ENCODE measurements around the gene RBM24. TPM values are rescaled to one million over a fixed set of nuclear protein-coding genes. Genes with fewer than 3 reads are reported as not detected.

The RBM24 gene
- total and polyA plus RNA-seq, 2 experiments from 2014 or later = 0.29 to 0.97 TPM

GRCh38 chr6:17293395-17293794 is 12.2 kb downstream of the RBM24 start:
- no peak for DNase-seq (ENCODE audit: low spot score)
- H2AFZ ChIP-seq = no peak overlapping the region
- H4K20me1 ChIP-seq (ENCODE audit: insufficient read depth, poor library complexity, severe bottlenecking) = no peaks in the 10 kb centered on the region
- 94% methylated on average over 1 of the region's 1 CpG for WGBS (ENCODE audit: low lambda C conversion rate, missing lambda C conversion rate)
- H3K36me3 ChIP-seq (replicated peaks; ENCODE audit: insufficient read depth, low read depth) = no peaks in the 10 kb centered on the region
- H3K27me3 ChIP-seq = no peaks in the 10 kb centered on the region
- no peaks in the 10 kb centered on the region for H3K79me2 ChIP-seq
- TF ChIP-seq EZH2phosphoT487 (IDR thresholded peaks at IDR 0.05; ENCODE audit: low read depth, severe bottlenecking, unreplicated experiment) (no peak), CTCF (IDR thresholded peaks at IDR 0.05; ENCODE audit: poor library complexity) (no peak), EZH2 (IDR thresholded peaks at IDR 0.05; ENCODE audit: borderline replicate concordance) (no peak)
- no peaks in the 10 kb centered on the region for H3K9me3 ChIP-seq (ENCODE audit: low read depth)
- no peak overlapping the region for H3K4me2 ChIP-seq
- H3K27ac ChIP-seq = no peak overlapping the region
- H3K4me3 ChIP-seq = no peak overlapping the region
- H3K9me2 ChIP-seq (replicated peaks; ENCODE audit: insufficient read depth) = no peaks in the 10 kb centered on the region
- H3K4me1 ChIP-seq (ENCODE audit: insufficient read depth) = peaks cover 3% of the 10 kb centered on the region

DNA sequence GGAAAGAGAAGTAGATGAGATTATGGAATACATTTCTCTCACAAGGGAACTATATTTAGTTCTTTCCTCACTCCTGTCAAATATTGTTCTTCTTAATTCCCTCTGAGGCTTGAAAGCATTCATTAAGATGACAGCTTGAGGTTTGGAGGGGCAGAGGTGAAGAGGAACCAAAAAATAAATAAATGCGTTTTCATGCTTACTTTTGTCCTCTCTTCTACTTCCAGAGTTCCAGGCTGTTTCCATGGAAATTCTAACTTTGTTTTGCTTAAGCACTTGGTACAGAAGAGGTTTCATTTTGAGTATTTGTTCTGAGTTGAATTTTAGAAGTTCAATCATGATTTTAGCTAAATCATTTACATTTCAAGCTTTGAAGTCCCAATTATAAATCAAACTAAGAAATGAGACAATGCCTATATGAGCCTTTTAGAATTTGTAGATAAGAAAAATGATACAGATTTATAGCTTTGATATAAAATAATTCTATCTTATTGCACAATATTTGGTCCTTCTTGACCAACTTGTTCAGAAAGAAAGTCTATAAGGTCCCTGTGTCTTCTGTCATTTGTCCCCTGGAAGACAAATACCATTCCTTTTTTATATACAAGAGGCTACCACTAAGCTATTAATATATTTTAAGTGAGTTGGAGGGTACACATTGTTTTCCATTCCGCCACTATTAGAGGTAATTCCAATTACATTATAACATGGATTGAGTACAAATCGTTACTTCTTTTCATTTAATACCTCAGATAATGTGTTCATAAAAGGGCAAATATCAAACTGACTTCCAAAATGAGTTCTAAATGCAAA is 16.3 kb downstream of the RBM24 start:
- H3K36me3 ChIP-seq (replicated peaks; ENCODE audit: insufficient read depth, low read depth) = no peaks in the 10 kb centered on the region
- DNase-seq (ENCODE audit: low spot score) = no peak
- H3K79me2 ChIP-seq = no peaks in the 10 kb centered on the region
- H4K20me1 ChIP-seq (ENCODE audit: insufficient read depth, poor library complexity, severe bottlenecking) = no peaks in the 10 kb centered on the region
- H3K4me1 ChIP-seq (ENCODE audit: insufficient read depth) = no peaks in the 10 kb centered on the region
- H3K4me2 ChIP-seq = no peak overlapping the region
- WGBS (ENCODE audit: low lambda C conversion rate, missing lambda C conversion rate) = 82% methylated on average over 3 of the region's 3 CpGs
- no peak overlapping the region for H3K4me3 ChIP-seq
- no peaks in the 10 kb centered on the region for H3K9me2 ChIP-seq (replicated peaks; ENCODE audit: insufficient read depth)
- TF ChIP-seq EZH2phosphoT487 (IDR thresholded peaks at IDR 0.05; ENCODE audit: low read depth, severe bottlenecking, unreplicated experiment) (no peak), EZH2 (IDR thresholded peaks at IDR 0.05; ENCODE audit: borderline replicate concordance) (no peak), CTCF (IDR thresholded peaks at IDR 0.05; ENCODE audit: poor library complexity) (no peak)
- H3K27me3 ChIP-seq = no peaks in the 10 kb centered on the region
- H3K27ac ChIP-seq = no peak overlapping the region
- H3K9me3 ChIP-seq (ENCODE audit: low read depth) = no peaks in the 10 kb centered on the region
- no peak overlapping the region for H2AFZ ChIP-seq

GRCh38 chr6:17298257-17298656 is 17.1 kb downstream of the RBM24 start:
- TF ChIP-seq EZH2 (IDR thresholded peaks at IDR 0.05; ENCODE audit: borderline replicate concordance) (no peak), CTCF (IDR thresholded peaks at IDR 0.05; ENCODE audit: poor library complexity) (no peak), EZH2phosphoT487 (IDR thresholded peaks at IDR 0.05; ENCODE audit: low read depth, severe bottlenecking, unreplicated experiment) (no peak)
- H2AFZ ChIP-seq = no peak overlapping the region

More at GRCh38 chr6:17298257-17298656, 17.1 kb downstream of the RBM24 start:
- no peaks in the 10 kb centered on the region for H3K9me2 ChIP-seq (replicated peaks; ENCODE audit: insufficient read depth)
- no peaks in the 10 kb centered on the region for H4K20me1 ChIP-seq (ENCODE audit: insufficient read depth, poor library complexity, severe bottlenecking)
- no peak overlapping the region for H3K4me3 ChIP-seq
- H3K79me2 ChIP-seq = no peaks in the 10 kb centered on the region
- H3K36me3 ChIP-seq (replicated peaks; ENCODE audit: insufficient read depth, low read depth) = no peaks in the 10 kb centered on the region
- H3K4me2 ChIP-seq = no peak overlapping the region
- 85% methylated on average over 1 of the region's 1 CpG for WGBS (ENCODE audit: low lambda C conversion rate, missing lambda C conversion rate)
- DNase-seq (ENCODE audit: low spot score) = no peak
- no peaks in the 10 kb centered on the region for H3K9me3 ChIP-seq (ENCODE audit: low read depth)
- no peaks in the 10 kb centered on the region for H3K4me1 ChIP-seq (ENCODE audit: insufficient read depth)
- H3K27me3 ChIP-seq = no peaks in the 10 kb centered on the region
- H3K27ac ChIP-seq = no peak overlapping the region
